ENCODE data around the gene PPP1R12A. TPM values are rescaled to one million over a fixed set of nuclear protein-coding genes. Genes with fewer than 3 reads are reported as not detected.
A peak's percentile ranks its signal among the peaks of the same experiment; 100 is the strongest.

The PPP1R12A gene
- total RNA-seq (100 to 1,000 TPM in 1 of 7 donors, 10 to 100 TPM in 6; 62.5 to 104 (median 75.3) TPM), polyA plus RNA-seq (10 to 100 TPM; 28.9 to 96.1 TPM)
- long read RNA-seq, donor 1, transcript PPP1R12A-208 (15 exons, 2,275 nt): major isoform, 8 of 291 reads
- long read RNA-seq, donor 1, partial matches to known transcripts: 253 of 291 reads
- long read RNA-seq, donor 1, other reads (novel, unspliced or antisense): 30 of 291 reads
- long read RNA-seq, donor 2, partial matches to known transcripts: 9 of 12 reads
- long read RNA-seq, donor 2, other reads (novel, unspliced or antisense): 0 of 12 reads
- long read RNA-seq, donor 3, partial matches to known transcripts: 58 of 74 reads
- long read RNA-seq, donor 3, other reads (novel, unspliced or antisense): 14 of 74 reads

DNA sequence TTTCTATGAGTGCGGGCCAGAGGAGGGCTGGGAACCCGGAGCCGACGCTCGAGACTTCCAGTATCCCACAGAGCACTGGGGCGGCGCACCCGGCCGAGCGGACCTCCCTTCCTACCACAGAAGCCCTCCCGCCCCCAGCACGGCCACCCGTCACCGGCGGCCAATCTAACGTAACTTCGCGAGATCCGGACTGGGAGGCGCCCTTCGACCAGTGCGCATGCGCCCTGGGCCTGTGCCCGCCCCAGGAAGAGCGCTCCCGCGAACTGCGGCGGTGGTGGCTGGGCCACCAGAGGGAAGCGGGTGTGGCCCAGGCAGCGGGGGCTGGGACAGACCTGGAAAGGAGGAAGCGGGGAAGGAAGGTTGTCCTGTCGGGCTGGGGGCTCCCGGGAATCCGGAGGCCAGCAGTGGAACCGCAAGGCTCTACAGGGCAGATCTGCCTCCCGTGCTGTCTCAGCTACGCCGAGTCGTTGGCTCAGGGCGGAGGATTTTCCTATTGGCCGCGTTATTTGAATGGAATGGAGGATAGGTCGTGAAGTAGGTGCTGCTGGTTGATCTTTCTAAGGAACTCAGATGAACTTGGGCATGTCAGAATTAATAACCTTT is at the start of gene PPP1R12A:
TSS of gene PPP1R12A (minus strand) at position 77 of the 603 bp plus-strand sequence. CDS start 166 bp downstream, outside the sequence.
- intact Hi-C loops (cut with DNase I): loop anchor here in 1 of 4 donors (10.0 kb wide), 1 partner anchor 120 kb away; no protein-coding TSS in a partner anchor

DNA sequence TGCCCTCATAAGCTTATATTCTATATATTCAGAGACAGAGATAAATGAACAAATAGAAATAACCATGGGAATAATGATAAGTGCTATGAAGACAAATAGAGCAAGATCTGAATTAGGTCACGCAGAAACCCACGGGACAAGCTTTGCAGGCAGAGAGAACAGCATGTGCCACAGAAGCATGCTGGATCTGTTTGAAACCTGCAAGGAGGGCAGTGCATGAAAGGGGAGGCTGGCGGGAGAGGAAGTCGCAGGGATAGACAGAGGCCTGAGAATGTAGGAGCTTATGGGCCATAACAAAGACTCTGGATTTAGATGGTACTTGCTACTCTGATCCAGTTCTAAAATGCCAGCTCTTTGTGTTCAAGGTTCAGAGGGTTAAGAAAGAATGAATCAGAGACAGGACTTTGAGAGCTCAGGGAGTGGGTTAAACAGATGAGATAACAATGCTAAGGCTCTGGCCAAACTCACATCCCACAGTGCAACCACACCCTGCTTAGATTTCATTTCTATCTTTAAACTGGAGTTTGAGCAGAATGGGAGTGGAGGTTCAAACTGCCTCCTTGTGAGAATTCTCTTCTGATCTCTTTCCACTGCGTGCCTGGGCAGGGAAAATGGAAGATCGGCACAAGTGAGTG is 49.2 kb upstream of the PPP1R12A start:
- 60 to 72% (median 67%) methylated on average over 6 of the region's 6 CpGs for WGBS, 3 donors
- no peaks in the 10 kb centered on the region for H3K27me3 ChIP-seq
- no peak overlapping the region for H3K27ac ChIP-seq
- H3K4me1 ChIP-seq (ENCODE audit: insufficient read depth): no peaks in the 10 kb centered on the region
- no peak for DNase-seq
- H3K36me3 ChIP-seq: no peaks in the 10 kb centered on the region
- intact Hi-C loops (cut with DNase I): no loop called here
- H3K4me3 ChIP-seq: no peak overlapping the region
- no peaks in the 10 kb centered on the region for H3K9me3 ChIP-seq
- no peak for TF ChIP-seq EP300 (IDR thresholded peaks at IDR 0.05)
- TF ChIP-seq, protein P1, sequence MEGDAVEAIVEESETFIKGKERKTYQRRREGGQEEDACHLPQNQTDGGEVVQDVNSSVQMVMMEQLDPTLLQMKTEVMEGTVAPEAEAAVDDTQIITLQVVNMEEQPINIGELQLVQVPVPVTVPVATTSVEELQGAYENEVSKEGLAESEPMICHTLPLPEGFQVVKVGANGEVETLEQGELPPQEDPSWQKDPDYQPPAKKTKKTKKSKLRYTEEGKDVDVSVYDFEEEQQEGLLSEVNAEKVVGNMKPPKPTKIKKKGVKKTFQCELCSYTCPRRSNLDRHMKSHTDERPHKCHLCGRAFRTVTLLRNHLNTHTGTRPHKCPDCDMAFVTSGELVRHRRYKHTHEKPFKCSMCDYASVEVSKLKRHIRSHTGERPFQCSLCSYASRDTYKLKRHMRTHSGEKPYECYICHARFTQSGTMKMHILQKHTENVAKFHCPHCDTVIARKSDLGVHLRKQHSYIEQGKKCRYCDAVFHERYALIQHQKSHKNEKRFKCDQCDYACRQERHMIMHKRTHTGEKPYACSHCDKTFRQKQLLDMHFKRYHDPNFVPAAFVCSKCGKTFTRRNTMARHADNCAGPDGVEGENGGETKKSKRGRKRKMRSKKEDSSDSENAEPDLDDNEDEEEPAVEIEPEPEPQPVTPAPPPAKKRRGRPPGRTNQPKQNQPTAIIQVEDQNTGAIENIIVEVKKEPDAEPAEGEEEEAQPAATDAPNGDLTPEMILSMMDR (IDR thresholded peaks at IDR 0.05): no peak
- no peak for TF ChIP-seq POLR2A (IDR thresholded peaks at IDR 0.05)

More for the DNA sequence above, at the start of gene PPP1R12A:
- TF ChIP-seq EP300 (IDR thresholded peaks at IDR 0.05) (no peak), POLR2A (IDR thresholded peaks at IDR 0.05) (peak; percentile 97)
- TF ChIP-seq, protein P1 (IDR thresholded peaks at IDR 0.05): peak in 1 of 3 donors; percentile 40
- Histone ChIP-seq H3K27ac (peak within 1 kb of the TSS; percentile 89 to 94), H3K4me3 (peak within 1 kb of the TSS; percentile 85), H3K27me3 (no peaks in the 10 kb centered on the region), H3K9me3 (no peaks in the 10 kb centered on the region), H3K36me3 (no peaks in the 10 kb centered on the region), H3K4me1 (ENCODE audit: insufficient read depth) (no peaks in the 10 kb centered on the region)
- WGBS, 3 donors: 0 to 1% (median 0%) methylated on average over 26 to 44 of the region's 44 CpGs
- DNase-seq: peak; percentile 96 to 97 (median 97)

DNA sequence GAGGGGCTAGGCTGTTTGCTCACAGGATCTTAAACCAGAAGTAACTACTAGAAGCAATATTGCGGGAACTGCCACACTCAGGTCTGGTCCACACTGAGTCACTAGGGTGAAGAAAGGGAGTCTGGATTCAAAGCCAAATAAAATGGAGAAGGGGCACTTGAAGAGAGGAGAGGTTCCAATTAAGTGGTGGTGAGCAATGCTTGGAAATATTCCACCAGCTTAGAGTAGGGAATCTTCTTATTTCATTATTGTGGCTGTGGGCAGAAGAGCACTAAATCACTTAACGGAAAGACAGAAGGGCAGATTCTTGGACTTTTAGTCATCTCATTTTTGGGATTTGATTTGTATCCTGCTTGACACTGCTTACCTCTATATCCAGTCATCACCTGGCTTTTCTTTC is 48.6 kb upstream of the PPP1R12A start:
- intact Hi-C loops (cut with DNase I): no loop called here
- Histone ChIP-seq H3K9me3 (no peaks in the 10 kb centered on the region), H3K27me3 (no peaks in the 10 kb centered on the region), H3K4me3 (no peak overlapping the region), H3K4me1 (ENCODE audit: insufficient read depth) (no peaks in the 10 kb centered on the region), H3K36me3 (no peaks in the 10 kb centered on the region), H3K27ac (no peak overlapping the region)
- WGBS, 3 donors: 67 to 89% (median 85%) methylated on average over 2 of the region's 2 CpGs
- TF ChIP-seq, protein P1 (IDR thresholded peaks at IDR 0.05): no peak
- TF ChIP-seq EP300 (IDR thresholded peaks at IDR 0.05) (no peak), POLR2A (IDR thresholded peaks at IDR 0.05) (no peak)
- DNase-seq: no peak
